Stimulated activated CD8-positive, alpha-beta memory T cell treated with anti-CD3 and anti-CD28 coated beads, Interleukin-4, amount 100 ng/mL, for 1 hour (primary cell): Measurements from ENCODE around the gene MEF2C.
"Not testable (repeated sequence)": the region's sequence is repeated elsewhere in the genome, so short reads cannot be mapped to it uniquely, and the experiment has no call there.

Experiments used
- DNase-seq, 2 donors: peaks; one replicate each; pipeline ENCODE4 v3.0.0-alpha.2; 2020; ENCODE audit warnings: low read depth in 2 of 2, low spot score in 1 of 2

MEF2C gene

DNA sequence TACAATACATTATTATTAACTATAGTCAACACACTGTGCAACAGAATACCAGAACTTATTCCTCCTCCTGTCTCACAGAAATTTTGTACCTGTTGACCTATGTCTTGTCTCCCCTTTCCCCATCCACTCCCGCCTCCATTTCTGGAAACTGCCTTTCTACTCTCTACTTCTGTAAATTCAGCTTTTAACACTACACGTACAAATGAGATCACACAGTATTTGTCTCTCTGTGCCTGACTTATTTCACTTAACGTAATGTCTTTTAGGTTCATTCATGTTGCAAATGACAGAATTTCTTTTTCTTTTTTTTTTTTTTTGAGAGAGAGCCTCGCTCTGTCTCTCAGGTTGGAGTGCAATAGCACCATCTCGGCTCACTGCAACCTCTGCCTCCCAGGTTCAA is 19.5 kb downstream of the MEF2C start:
- DNase-seq: no peak

DNA sequence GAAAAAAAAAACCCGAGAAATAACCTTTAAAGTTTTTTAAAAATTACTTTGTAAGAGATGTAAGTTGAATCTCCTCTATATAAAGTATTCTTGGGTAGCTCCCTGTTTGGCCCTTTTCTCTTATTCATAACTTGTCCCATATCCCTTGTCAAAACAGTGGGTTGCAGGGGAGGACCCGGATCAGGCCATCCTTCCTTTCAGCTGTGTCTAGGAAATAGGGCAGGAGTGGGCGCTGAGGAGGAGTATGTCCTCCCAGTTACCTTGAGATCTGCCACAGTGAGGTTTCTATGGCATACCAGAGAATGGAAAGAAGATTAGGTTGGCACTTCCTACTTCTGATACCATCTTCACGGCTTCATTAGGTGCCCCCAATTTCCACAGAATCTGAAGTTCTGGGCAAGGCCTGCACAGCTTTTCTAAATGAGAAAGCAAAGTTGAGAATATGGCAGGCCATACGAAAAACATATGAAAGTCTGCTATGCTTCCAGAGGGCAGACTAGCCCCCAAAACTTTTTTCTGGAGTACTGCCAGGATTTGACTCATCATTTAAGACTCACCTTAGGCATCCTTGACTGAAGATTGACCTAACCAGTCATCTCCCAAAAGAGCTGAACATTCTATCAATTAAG is 20.3 kb downstream of the MEF2C start:
- no peak for DNase-seq

DNA sequence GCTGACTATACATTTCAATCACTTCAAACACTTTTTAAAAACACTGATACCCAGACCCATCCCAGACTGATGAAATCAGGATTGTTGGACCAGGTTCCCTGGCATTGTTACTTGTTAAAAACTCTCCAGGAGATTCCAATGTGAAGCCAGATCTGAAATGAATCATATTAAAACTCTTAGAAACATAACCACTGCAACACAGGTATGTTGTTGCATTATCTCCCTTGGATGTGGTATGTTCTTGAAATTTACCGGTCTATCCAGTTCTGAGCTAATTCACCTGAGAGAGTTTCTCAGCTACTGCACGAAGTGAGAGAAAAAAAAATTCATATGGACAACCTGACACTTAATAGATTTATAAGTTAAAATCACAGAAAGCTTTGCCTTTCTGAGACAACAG is 21.8 kb downstream of the MEF2C start:
- no peak for DNase-seq

DNA sequence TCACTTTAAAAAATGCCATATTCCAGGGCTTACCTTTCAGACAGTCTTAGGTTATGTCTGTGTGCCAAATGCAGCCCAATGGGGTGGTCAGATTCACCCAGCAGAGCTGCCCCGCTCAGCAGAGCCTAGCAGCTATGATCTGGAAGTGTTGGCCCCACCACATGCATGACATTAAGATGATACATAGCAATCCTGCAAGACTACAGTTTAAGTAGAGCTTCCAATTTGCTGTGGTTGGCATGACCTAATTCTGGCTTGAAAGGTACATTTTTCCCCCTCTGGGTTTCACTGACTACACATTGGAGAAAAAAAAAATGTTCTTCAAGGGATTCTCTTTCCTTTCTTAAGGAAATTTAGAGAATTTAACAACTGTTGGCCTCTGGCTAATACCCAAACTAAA is 22.5 kb downstream of the MEF2C start:
- DNase-seq: no peak

DNA sequence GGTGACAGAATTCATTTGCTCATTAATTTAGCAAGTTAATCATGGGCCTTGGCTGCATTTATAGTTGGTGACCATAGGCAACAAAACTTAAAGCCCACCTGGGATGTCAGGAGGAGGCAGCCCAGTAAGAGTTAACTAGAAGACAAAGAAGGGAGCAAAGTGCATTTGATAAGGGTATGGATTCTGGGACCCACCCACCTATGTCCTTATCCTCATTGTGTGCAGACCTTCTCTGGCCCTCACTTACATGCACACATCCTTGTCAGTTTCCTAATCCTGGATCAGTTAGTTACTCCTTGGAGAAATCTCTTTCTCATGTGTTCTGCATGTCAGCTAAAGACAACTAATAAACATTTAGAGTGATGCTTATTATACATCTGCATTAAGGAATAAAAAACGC is 24.6 kb downstream of the MEF2C start:
- DNase-seq: no peak

DNA sequence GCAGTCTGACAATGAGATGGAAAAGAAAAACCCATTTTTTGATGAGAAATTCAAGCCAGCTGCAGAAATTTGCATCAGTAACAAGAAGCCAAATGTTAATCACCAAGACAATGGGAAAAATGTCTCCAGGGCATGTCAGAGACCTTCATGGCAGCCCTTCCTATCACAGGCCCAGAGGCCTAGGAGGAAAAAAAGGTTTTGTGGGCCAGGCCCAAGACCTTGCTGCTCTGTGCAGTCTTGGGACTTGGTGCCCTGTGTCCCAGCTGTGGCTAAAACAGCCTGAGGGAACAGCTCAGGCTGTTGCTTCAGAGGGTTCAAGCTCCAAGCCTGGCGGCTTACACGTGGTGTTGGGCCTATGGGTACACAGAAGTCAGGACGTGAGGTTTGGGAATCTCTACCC is 26.6 kb downstream of the MEF2C start:
- not testable (repeated sequence) for DNase-seq

DNA sequence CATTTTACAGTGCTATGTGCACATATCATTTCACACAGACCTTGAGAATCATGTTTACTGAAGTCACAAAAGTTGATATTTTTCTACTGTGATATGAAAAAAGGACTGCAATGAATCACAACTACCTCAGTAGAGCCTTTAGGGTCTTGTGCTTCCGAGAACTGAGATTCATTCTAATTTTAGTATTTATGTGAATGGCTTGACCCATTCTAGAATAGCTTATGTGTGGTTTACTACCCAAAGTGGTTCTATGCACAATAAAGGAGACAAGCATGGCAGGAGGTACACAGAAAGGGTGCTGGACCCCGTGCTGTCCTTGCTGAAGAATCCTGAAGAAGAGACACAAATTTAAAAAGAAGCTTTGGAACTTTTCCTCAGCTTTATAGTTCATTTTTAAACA is 28.2 kb downstream of the MEF2C start:
- DNase-seq: no peak

DNA sequence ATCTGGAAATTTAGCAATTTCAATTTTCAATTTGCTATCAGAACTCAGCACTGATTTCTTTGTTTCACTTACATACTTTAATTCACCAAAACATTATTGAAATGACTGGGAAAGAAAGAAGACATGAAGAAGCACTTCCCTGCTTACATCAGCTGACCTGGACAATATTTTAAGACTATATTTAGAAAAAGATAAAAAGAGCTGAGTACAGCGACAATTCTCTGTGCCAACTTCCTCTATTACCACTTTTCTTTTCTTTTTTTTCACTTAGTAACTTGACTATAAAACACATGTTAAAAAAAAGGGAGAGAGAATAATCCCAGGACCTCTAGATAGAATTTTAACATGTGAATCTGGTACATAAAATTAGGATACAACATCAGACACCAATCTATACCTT is 35.6 kb downstream of the MEF2C start:
- DNase-seq: no peak

DNA sequence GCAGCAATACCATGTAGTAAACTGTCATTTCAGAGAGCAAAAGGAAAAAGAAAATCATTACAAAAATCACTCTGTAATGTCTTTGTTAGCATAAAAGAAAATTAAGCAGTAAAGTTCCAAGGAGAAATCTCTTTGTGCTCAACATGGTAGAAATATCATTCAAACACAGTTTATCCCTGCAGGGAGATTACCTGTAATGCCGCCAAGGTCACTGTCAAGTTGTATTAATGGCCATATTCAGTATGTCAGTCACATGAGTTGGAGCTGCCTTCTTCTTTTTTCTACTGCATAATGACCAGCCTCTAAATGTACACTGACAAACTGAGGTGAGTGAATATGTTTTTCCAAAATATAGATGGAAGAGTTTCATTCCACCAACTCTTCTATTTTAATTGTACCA is 36.5 kb downstream of the MEF2C start:
- no peak for DNase-seq

DNA sequence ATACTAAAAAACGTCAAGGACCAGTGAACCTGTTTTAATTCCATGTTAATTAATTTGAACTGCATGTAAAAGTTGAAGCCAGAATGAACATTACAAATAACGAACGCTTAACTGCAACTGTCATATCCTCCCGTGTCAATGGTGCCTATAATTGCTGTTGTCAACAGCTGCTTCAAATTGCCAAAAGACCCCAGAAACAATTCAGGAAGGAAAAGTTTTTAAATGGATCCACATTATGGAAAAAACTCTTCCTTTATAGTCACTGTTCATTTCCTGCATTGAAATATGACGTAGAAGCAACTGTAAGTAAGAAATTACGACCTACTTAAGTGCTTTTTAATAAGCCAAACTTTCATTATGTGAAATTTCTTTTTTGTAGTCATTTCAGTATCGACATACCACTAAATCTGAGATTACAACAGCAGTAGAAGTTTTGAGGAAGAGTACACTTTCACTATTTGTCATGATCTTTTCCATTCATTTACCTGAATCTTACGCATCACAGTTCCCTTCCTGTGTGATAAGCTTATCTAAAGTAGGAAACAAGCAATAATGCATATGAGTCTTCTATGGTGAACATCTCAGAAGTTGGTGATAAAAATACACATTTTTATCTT is 37.8 kb downstream of the MEF2C start:
- DNase-seq: no peak

DNA sequence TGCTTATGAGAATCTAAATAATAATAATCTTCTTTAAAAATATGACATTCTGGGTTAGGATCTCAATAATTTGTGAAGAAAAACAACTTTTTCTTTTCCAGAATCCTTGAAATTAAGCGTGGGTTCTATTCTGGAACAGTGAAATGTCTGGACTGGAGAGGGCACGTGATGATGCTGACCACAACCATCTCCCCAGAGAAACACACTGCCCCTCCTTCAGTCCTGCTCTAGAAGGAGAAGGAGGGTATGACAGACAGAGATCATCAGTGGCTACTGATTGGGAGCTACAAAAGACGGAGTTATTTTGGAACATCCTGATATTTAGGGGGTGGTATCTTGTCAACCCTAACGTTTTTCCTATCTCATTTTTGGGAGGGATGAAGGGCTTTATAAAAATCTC is 40.2 kb downstream of the MEF2C start:
- no peak for DNase-seq

DNA sequence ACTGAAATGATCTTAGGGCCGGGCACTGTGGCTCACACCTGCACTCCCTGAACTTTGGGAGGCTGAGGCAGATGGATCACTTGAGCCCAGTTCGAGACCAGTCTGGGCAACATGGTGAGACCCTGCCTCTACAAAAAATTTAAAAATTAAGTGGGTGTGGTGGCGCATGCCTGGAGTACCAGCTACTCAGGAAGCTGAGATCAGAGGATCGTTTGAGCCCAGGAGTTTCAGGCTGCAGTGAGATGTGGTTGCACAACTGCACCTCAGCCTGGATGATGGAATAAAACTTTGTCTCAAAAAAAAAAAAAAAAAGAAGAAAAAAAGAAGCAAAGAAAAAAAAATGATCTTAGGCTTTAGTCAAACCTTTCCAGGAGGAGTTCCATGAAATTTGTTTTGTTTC is 41.8 kb downstream of the MEF2C start:
- no peak for DNase-seq

DNA sequence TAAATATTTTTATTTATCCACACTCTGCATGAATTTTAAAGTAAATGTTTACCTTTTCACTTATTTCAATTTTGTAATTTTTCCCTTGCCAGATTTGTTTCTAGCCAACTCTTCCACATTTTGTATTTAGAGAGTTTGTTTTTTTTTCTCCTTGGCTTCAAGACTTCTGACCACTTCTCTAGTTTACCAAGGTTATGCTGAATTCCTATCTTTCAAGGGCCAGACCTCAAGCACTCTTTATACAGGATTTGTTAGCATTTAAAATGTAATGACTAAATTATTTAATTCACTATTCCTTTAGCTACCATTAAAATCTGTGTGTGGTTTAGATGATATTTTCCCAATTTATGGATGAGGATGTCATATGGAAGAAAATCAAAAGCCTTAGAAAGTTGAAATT is 42.5 kb downstream of the MEF2C start:
- DNase-seq: no peak

DNA sequence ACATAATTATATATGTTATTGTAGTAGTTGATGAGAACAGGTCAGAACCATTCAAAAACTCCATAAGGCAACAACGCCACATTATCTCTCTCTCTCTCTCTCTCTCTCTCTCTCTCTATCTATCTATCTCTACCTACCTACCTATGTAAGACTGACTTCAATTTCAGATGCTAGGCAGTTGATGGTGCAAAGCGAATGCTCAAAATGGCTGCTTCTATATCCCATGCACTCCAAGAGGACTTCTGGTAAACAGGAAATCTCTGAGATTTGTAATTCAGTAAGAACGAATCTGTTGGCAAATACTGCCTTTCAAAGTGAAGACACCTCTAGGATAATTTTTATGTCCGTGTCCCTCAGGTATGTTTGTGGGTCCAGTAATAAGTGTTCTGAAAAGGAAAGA is 43.7 kb downstream of the MEF2C start:
- no peak for DNase-seq

DNA sequence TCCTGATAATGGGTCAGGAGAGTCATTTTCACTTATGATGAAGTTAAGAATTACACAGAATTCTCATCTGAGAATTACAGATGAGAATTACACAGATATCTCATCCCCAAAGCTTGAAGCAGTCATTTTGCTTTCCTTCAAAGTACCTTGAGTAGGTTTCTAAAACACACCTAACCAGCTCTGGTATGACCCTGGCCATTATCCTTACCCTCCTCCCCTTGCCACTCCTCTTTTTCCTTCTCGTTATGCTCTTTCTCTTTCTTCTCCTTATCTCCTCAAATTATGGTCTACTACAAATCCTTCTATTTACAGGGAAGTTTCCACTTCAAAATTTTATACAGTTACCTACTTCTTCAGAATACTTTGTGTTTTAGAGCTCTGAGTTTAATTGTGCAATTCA is 44.5 kb downstream of the MEF2C start:
- DNase-seq: no peak

DNA sequence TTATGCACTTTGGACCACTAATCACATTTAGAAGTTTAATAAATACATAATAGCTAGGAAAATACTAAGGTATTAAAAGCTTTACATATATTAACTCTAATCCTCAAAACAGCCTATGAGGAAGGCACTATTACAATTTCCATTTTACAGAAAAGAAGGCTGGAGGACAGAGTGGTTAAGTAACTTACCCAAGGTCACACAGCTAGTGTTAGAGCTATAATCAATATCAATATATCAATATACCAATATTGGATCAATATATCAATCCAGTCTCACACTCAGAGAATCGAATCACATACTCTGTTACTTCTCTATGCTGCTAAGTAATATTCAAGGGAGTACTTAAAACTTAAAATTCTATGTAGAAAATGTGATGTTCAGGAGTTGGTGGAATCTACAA is 45.2 kb downstream of the MEF2C start:
- DNase-seq: no peak

DNA sequence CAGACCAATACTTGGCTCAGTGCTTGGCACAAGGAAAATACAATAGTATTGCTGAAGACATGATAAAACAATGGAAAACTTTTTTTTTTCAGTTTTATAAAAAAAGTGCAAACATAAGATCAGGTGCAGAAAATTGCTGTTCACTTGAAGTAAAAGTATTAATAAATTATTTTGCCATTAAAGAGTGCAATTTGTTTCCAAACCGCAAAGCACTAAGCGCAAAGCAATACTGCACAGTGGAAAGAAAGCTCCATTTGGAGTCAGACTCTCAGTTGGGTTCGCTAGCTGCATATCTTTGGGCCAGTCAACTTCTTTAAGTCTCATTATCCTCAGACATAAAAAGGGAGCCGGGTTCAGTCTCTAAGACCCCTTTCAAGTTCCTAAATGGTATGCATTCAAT is 45.8 kb downstream of the MEF2C start:
- no peak for DNase-seq

DNA sequence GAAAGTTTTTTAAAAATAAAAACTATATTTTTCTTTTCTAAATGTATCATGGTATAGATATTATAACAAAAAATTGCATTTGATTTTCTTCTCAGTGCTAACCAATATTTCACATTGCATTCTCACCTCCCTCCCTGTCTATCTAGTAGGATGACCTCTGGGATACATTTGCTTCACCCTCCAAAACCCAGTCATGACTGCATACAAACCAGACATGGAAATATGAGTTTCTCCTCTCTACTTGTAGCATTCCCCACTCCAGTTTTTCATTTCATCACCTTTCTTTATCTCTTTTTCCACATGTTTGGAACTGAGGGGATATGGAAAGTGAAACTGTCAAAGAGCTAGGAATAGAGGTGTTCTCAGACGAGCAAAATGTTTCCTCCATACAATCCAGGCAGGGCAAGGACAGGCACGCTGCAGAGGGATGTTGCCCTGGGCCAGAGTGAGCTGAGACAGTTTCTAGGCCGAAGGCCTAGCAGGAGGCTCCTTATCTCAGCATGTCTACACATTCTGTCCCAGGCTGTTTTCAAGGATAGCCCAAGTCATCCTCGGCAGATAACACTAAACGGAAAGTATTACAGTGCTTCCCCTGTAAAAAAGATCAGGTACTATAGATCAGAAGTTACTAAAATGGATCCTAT is 46.7 kb downstream of the MEF2C start:
- DNase-seq: no peak

DNA sequence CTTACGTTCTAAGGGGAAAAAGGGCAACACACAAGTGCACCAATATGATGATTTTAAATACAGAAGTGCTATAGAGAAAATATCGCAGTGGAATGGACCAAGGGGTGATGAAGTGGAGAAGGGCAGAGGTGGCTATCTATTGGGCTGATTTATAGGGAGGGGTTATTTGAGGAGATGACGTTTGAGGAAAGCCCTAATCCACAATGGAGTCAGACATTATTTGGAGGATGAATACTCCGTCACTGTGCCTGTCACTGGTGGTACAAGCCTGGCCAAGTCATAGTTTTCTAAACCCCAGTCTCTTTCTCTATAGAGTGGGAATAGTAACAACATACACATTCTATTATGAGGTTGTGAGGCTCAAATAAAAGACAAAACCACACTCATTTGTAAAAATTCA is 48.5 kb downstream of the MEF2C start:
- DNase-seq: no peak

DNA sequence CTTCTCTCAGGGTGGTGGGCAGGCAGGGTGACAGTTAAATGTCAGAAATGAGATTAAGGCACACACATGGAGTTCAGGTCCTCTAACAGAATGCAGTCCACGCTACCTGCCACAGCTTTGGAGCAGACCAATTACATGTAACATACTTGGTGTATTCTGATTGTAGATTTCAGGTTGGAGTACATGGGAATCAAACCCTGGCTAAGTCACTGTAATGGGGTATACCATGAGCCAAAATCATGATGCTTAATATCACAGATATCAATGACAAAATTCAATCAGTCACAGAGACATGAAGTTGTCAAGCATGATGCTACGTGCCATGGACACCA is 48.9 kb downstream of the MEF2C start:
- no peak for DNase-seq

DNA sequence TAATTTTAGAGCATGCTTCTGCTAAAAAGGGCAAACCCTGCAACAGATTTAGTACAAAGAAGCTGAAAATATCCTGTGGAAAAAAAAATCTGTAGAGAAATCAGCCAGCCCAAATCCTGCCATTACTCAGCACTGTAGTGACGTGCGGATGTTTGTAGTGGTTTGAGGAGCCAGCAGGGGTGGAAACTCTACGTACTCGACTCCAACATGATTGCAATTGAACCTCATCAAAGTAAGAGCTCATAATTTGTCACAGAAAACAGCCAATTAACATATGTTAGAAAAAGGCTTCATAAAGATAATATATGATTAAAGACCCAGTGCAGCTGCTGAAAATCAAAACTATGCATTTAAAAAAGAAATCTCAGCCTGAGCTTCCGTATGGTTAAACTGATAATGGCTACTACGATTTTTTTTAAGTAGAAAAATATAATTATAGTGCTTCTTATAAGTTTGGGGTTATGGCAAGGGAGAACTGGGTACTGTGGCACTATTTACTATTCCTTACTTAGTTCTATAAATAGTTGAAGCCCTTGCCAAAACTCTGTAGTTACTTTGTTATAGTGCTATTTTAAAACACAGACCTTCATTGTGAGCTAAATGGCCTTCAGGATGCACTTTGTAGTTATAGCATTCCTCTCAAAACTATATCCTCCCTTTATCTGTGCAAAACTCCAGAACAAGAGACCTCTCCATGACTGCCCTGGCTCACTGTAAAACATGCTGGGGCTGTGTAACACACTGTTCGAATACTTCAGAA is 49.4 kb downstream of the MEF2C start:
- no peak for DNase-seq

DNA sequence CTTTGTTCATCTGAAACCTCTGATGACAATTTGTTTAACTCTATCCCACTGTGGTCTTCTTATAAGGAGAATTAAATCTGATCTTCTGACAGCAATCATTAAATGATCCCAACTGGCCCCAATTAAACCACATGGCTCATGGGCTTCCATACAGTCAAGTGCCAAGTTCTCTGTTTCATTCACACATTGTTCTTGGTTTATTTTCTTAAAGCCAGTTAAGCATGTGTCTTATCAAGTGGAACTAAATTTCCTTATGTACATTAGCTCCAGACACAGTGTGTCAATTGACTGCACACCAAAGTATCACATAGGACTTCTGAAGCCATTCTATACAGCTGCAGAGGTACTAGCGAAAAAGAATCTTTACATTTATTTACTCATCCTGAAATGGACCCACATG is 51.2 kb downstream of the MEF2C start:
- DNase-seq: no peak
